Measurements from ENCODE around the gene IPO9.

GRCh38 chr1:201890223-201890622 lies 61.3 kb downstream of the IPO9 start:
- TF ChIP-seq, protein P1, sequence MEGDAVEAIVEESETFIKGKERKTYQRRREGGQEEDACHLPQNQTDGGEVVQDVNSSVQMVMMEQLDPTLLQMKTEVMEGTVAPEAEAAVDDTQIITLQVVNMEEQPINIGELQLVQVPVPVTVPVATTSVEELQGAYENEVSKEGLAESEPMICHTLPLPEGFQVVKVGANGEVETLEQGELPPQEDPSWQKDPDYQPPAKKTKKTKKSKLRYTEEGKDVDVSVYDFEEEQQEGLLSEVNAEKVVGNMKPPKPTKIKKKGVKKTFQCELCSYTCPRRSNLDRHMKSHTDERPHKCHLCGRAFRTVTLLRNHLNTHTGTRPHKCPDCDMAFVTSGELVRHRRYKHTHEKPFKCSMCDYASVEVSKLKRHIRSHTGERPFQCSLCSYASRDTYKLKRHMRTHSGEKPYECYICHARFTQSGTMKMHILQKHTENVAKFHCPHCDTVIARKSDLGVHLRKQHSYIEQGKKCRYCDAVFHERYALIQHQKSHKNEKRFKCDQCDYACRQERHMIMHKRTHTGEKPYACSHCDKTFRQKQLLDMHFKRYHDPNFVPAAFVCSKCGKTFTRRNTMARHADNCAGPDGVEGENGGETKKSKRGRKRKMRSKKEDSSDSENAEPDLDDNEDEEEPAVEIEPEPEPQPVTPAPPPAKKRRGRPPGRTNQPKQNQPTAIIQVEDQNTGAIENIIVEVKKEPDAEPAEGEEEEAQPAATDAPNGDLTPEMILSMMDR (IDR thresholded peaks at IDR 0.05), result no peak
- no peak for TF ChIP-seq POLR2A (IDR thresholded peaks at IDR 0.05)
